Esophagus squamous epithelium (tissue), 5 donors: Measurements from ENCODE around the gene CAPRIN2. TPM values are rescaled to one million over a fixed set of nuclear protein-coding genes. Genes with fewer than 3 reads are reported as not detected.

ENCODE experiments used
- DNase-seq: peaks from one replicate; lab custom pipeline; 2025; lab: John Stamatoyannopoulos, UW
- H3K27ac ChIP-seq, 4 donors: fragments of 200-600 bp; sonication (generic); one replicate each; pipeline ENCODE4 v1.5.1; 2016 to 2019; ENCODE audit warnings: mild to moderate bottlenecking in 1 of 4
- H3K27me3 ChIP-seq, 4 donors: fragments of 200-600 bp; sonication (generic); 1 replicate in 3 of 4; 2 replicates in 1 of 4; pipeline versions ENCODE4 v1.5.1 to v1.6.0; 2017 to 2021; ENCODE audit warnings: antibody characterized with exemption in 1 of 4
- H3K36me3 ChIP-seq, 3 donors: fragments of 200-600 bp; sonication (generic); one replicate each; pipeline ENCODE4 v1.5.1; 2016 to 2019
- H3K4me1 ChIP-seq, 3 donors: fragments of 200-600 bp; sonication (generic); one replicate each; pipeline ENCODE4 v1.5.1; 2017 to 2019
- H3K4me3 ChIP-seq, 4 donors: fragments of 200-600 bp; sonication (generic); 1 replicate in 3 of 4; 2 replicates in 1 of 4; pipeline ENCODE4 v1.5.1; 2016 to 2019; ENCODE audit warnings: mild to moderate bottlenecking in 2 of 4, moderate library complexity in 1 of 4
- H3K9me3 ChIP-seq, 3 donors: fragments of 200-600 bp; sonication (generic); one replicate each; pipeline ENCODE4 v1.5.1; 2016 to 2019
- POLR2A ChIP-seq, 4 donors: fragments of 450-650 bp; IDR thresholded peaks; one replicate each; pipeline ENCODE4 v1.6.1; 2017; ENCODE audit warnings: antibody characterized with exemption in 4 of 4, mild to moderate bottlenecking in 4 of 4, moderate library complexity in 3 of 4
- WGBS, 2 donors: methylation state at CpG; one replicate each; pipeline ENCODE4 v1.1.5; 2018; 5-methylcytosine and 5-hydroxymethylcytosine counted together
- intact Hi-C: fragments of 100-400 bp; cut with DNase I; formaldehyde crosslinking; loops from one replicate; pipeline ENCODE4 v1.15.0; 2022
- total RNA-seq, 4 donors: library from RNA; depleted of rRNA; stranded (reverse); fragments of >200 nt; gene quantifications; one replicate each; pipeline ENCODE4 v1.1.0, GENCODE V29; 2016
- TF ChIP-seq, protein P1 (sequence below), 6 experiments: fragments of 450-650 bp in 4 of 6; fragments of 200-600 bp in 2 of 6; sonication (generic) in 2 of 6; IDR thresholded peaks; one replicate each; pipeline ENCODE4 v1.5.1; 2016 to 2019; ENCODE audit warnings: antibody characterized with exemption in 6 of 6, mild to moderate bottlenecking in 4 of 6, moderate library complexity in 4 of 6
- donor health status: DM: yes; HTN: yes; CAD: no.

The CAPRIN2 gene
- total RNA-seq, 4 donors from 2014 or later: 2.5 to 26.5 (median 15.2) TPM

GRCh38 chr12:30732954-30733637 is 21.7 kb downstream of the CAPRIN2 start:
- Histone ChIP-seq H3K4me3 (no peak overlapping the region), H3K4me1 (no peaks in the 10 kb centered on the region), H3K36me3 (peaks cover 0 to 52% (median 0%) of the 10 kb centered on the region in 3 donors), H3K9me3 (no peaks in the 10 kb centered on the region), H3K27ac (no peak overlapping the region), H3K27me3 (no peaks in the 10 kb centered on the region)
- 89 to 93% methylated on average over 2 of the region's 2 CpGs for WGBS, 2 donors
- intact Hi-C loops: no loop called here
- TF ChIP-seq POLR2A (IDR thresholded peaks at IDR 0.05): no peak
- TF ChIP-seq, protein P1, sequence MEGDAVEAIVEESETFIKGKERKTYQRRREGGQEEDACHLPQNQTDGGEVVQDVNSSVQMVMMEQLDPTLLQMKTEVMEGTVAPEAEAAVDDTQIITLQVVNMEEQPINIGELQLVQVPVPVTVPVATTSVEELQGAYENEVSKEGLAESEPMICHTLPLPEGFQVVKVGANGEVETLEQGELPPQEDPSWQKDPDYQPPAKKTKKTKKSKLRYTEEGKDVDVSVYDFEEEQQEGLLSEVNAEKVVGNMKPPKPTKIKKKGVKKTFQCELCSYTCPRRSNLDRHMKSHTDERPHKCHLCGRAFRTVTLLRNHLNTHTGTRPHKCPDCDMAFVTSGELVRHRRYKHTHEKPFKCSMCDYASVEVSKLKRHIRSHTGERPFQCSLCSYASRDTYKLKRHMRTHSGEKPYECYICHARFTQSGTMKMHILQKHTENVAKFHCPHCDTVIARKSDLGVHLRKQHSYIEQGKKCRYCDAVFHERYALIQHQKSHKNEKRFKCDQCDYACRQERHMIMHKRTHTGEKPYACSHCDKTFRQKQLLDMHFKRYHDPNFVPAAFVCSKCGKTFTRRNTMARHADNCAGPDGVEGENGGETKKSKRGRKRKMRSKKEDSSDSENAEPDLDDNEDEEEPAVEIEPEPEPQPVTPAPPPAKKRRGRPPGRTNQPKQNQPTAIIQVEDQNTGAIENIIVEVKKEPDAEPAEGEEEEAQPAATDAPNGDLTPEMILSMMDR (IDR thresholded peaks at IDR 0.05): no peak
- no peak for DNase-seq

- Histone ChIP-seq H3K36me3 (peaks cover 0 to 51% (median 0%) of the 10 kb centered on the region in 3 donors), H3K27ac (no peak overlapping the region), H3K4me3 (no peak overlapping the region), H3K9me3 (no peaks in the 10 kb centered on the region), H3K27me3 (no peaks in the 10 kb centered on the region), H3K4me1 (peaks cover 0 to 7% (median 0%) of the 10 kb centered on the region in 3 donors)
- TF ChIP-seq, protein P1 (IDR thresholded peaks at IDR 0.05): no peak
- TF ChIP-seq POLR2A (IDR thresholded peaks at IDR 0.05): no peak
- intact Hi-C loops: no loop called here
- 83 to 88% methylated on average over 2 of the region's 2 CpGs for WGBS, 2 donors
- DNase-seq: no peak
These were observed 24.7 kb downstream of the CAPRIN2 start for GRCh38 chr12:30730011-30730410.

- no peak for TF ChIP-seq POLR2A (IDR thresholded peaks at IDR 0.05)
- TF ChIP-seq, protein P1 (IDR thresholded peaks at IDR 0.05): no peak
- Histone ChIP-seq H3K4me1 (peaks cover 0 to 7% (median 0%) of the 10 kb centered on the region in 3 donors), H3K4me3 (no peak overlapping the region), H3K27ac (no peak overlapping the region), H3K27me3 (no peaks in the 10 kb centered on the region), H3K36me3 (peaks cover 0 to 53% (median 0%) of the 10 kb centered on the region in 3 donors), H3K9me3 (no peaks in the 10 kb centered on the region)
- intact Hi-C loops: no loop called here
- DNase-seq: no peak
- 93 to 96% methylated on average over 4 of the region's 4 CpGs for WGBS, 2 donors
These were observed 25.2 kb downstream of the CAPRIN2 start for GRCh38 chr12:30729547-30729946.

- intact Hi-C loops: no loop called here
- Histone ChIP-seq H3K9me3 (no peaks in the 10 kb centered on the region), H3K4me1 (peaks cover 0 to 7% (median 0%) of the 10 kb centered on the region in 3 donors), H3K36me3 (peaks cover 0 to 68% (median 0%) of the 10 kb centered on the region in 3 donors), H3K27me3 (no peaks in the 10 kb centered on the region), H3K4me3 (no peak overlapping the region), H3K27ac (no peak overlapping the region)
- TF ChIP-seq, protein P1 (IDR thresholded peaks at IDR 0.05): no peak
- TF ChIP-seq POLR2A (IDR thresholded peaks at IDR 0.05): no peak
- WGBS, 2 donors: 96 to 100% methylated on average over 1 of the region's 1 CpG
- DNase-seq: no peak
These were observed 28.1 kb downstream of the CAPRIN2 start for GRCh38 chr12:30726647-30727046.

GRCh38 chr12:30725739-30726138 is 29.0 kb downstream of the CAPRIN2 start:
- Histone ChIP-seq H3K4me3 (no peak overlapping the region), H3K4me1 (peaks cover 0 to 7% (median 0%) of the 10 kb centered on the region in 3 donors), H3K27ac (no peak overlapping the region), H3K36me3 (peaks cover 0 to 73% (median 0%) of the 10 kb centered on the region in 3 donors), H3K27me3 (no peaks in the 10 kb centered on the region), H3K9me3 (no peaks in the 10 kb centered on the region)
- 22 to 27% methylated on average over 1 of the region's 1 CpG for WGBS, 2 donors
- intact Hi-C loops: no loop called here
- TF ChIP-seq POLR2A (IDR thresholded peaks at IDR 0.05): no peak
- TF ChIP-seq, protein P1 (IDR thresholded peaks at IDR 0.05): no peak
- no peak for DNase-seq
